ENCODE results near the gene C6orf89.

The C6orf89 gene

DNA sequence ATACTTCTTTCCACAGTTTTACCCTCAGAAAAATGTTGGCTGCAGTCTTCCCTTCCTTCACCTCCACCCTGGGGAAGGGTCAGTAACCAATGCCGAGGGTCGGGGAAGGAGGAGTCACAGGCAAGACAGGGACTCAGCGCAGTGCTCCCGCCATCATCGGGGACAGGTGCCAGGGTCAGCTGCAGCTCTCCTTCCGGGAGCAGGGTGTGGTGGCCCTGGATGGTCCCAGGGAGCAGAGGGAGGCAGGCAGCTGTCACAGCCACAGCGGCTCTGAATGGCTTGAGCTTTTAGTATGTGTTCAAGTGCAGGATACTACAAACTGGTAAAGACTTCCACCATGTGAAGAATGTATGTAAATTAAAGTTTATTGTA is 42.8 kb downstream of the C6orf89 start:
- Histone ChIP-seq H3K9ac (ENCODE audit: low read length) (no peak overlapping the region), H3K9me2 (ENCODE audit: low read depth, low read length) (no peaks in the 10 kb centered on the region), H3K27me3 (ENCODE audit: insufficient read depth, low read length) (no peaks in the 10 kb centered on the region), H3K27ac (ENCODE audit: low read depth, low read length, poor library complexity, severe bottlenecking) (no peak overlapping the region), H3K4me1 (ENCODE audit: insufficient read depth, low read length, severe bottlenecking) (no peaks in the 10 kb centered on the region), H3K79me2 (ENCODE audit: insufficient read depth, low read length) (no peaks in the 10 kb centered on the region), H2AFZ (ENCODE audit: low read length) (no peak overlapping the region), H3K9me3 (ENCODE audit: low read length) (no peaks in the 10 kb centered on the region), H4K20me1 (ENCODE audit: insufficient read depth, low read length) (no peaks in the 10 kb centered on the region), H3K4me2 (ENCODE audit: low read length) (no peak overlapping the region), H3K36me3 (ENCODE audit: insufficient read depth, low read length) (peaks cover 18% of the 10 kb centered on the region), H3K4me3 (ENCODE audit: low read depth, low read length, poor library complexity, severe bottlenecking) (no peak overlapping the region), H3F3A (ENCODE audit: insufficient read depth, low read length) (no peaks in the 10 kb centered on the region)
- TF ChIP-seq, protein P1, sequence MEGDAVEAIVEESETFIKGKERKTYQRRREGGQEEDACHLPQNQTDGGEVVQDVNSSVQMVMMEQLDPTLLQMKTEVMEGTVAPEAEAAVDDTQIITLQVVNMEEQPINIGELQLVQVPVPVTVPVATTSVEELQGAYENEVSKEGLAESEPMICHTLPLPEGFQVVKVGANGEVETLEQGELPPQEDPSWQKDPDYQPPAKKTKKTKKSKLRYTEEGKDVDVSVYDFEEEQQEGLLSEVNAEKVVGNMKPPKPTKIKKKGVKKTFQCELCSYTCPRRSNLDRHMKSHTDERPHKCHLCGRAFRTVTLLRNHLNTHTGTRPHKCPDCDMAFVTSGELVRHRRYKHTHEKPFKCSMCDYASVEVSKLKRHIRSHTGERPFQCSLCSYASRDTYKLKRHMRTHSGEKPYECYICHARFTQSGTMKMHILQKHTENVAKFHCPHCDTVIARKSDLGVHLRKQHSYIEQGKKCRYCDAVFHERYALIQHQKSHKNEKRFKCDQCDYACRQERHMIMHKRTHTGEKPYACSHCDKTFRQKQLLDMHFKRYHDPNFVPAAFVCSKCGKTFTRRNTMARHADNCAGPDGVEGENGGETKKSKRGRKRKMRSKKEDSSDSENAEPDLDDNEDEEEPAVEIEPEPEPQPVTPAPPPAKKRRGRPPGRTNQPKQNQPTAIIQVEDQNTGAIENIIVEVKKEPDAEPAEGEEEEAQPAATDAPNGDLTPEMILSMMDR (IDR thresholded peaks at IDR 0.05; ENCODE audit: low read length): no peak
- TF ChIP-seq EZH2 (IDR thresholded peaks at IDR 0.05; ENCODE audit: borderline replicate concordance, low read length): no peak

DNA sequence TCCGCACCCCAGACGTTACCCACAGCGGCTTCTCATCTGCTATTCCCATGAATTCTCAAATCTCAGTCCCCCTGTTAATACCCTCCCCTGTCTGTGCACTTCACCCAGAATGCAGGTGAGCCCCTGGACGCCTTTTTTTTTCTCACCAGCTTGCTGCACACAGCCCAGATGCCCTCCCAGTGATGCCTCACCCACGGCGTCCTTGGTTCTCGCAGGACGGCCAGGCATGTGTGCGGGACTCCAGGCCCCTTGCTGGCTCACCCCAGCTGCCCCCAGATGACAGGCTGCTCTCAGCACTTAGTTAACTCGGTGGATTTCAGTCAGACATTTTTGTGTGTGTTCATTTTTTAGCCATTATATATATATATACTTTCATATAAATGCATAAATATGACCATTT is 43.4 kb downstream of the C6orf89 start:
- no peak overlapping the region for H3K9ac ChIP-seq (ENCODE audit: low read length)
- H3F3A ChIP-seq (ENCODE audit: insufficient read depth, low read length): no peaks in the 10 kb centered on the region
- no peak overlapping the region for H3K27ac ChIP-seq (ENCODE audit: low read depth, low read length, poor library complexity, severe bottlenecking)
- H3K27me3 ChIP-seq (ENCODE audit: insufficient read depth, low read length): no peaks in the 10 kb centered on the region
- H3K9me3 ChIP-seq (ENCODE audit: low read length): no peaks in the 10 kb centered on the region
- H4K20me1 ChIP-seq (ENCODE audit: insufficient read depth, low read length): no peaks in the 10 kb centered on the region
- no peak overlapping the region for H3K4me3 ChIP-seq (ENCODE audit: low read depth, low read length, poor library complexity, severe bottlenecking)
- TF ChIP-seq, protein P1 (IDR thresholded peaks at IDR 0.05; ENCODE audit: low read length): no peak
- no peak for TF ChIP-seq EZH2 (IDR thresholded peaks at IDR 0.05; ENCODE audit: borderline replicate concordance, low read length)
- H3K4me1 ChIP-seq (ENCODE audit: insufficient read depth, low read length, severe bottlenecking): no peaks in the 10 kb centered on the region
- no peaks in the 10 kb centered on the region for H3K9me2 ChIP-seq (ENCODE audit: low read depth, low read length)
- H3K79me2 ChIP-seq (ENCODE audit: insufficient read depth, low read length): no peaks in the 10 kb centered on the region
- H3K36me3 ChIP-seq (ENCODE audit: insufficient read depth, low read length): peaks cover 15% of the 10 kb centered on the region
- no peak overlapping the region for H2AFZ ChIP-seq (ENCODE audit: low read length)
- H3K4me2 ChIP-seq (ENCODE audit: low read length): no peak overlapping the region

DNA sequence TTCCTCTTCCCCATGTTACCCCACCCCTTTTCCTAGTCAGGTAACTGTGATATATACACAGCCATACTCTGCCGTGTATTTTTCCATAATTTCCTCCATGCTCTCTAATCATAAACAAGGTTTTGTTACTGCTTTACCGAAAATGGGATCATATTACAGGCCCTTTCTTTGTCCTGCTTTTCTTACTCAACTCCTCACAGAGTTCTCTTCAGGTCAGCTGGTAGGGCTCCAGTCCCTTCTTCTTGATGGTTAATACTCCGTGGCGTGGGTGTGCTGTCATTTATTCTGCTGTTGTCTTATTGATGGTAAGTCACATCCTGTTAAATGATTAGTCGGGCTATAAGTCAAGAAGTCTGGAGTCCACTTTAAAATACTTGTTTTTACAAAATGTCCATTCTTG is 43.9 kb downstream of the C6orf89 start:
- H3K27me3 ChIP-seq (ENCODE audit: insufficient read depth, low read length): no peaks in the 10 kb centered on the region
- H3K36me3 ChIP-seq (ENCODE audit: insufficient read depth, low read length): peaks cover 11% of the 10 kb centered on the region
- TF ChIP-seq, protein P1 (IDR thresholded peaks at IDR 0.05; ENCODE audit: low read length): no peak
- no peak for TF ChIP-seq EZH2 (IDR thresholded peaks at IDR 0.05; ENCODE audit: borderline replicate concordance, low read length)
- H3K4me1 ChIP-seq (ENCODE audit: insufficient read depth, low read length, severe bottlenecking): no peaks in the 10 kb centered on the region
- H3K79me2 ChIP-seq (ENCODE audit: insufficient read depth, low read length): no peaks in the 10 kb centered on the region
- H2AFZ ChIP-seq (ENCODE audit: low read length): no peak overlapping the region
- no peak overlapping the region for H3K4me2 ChIP-seq (ENCODE audit: low read length)
- no peaks in the 10 kb centered on the region for H4K20me1 ChIP-seq (ENCODE audit: insufficient read depth, low read length)
- no peak overlapping the region for H3K9ac ChIP-seq (ENCODE audit: low read length)
- H3K9me3 ChIP-seq (ENCODE audit: low read length): no peaks in the 10 kb centered on the region
- no peaks in the 10 kb centered on the region for H3F3A ChIP-seq (ENCODE audit: insufficient read depth, low read length)
- H3K4me3 ChIP-seq (ENCODE audit: low read depth, low read length, poor library complexity, severe bottlenecking): no peak overlapping the region
- no peak overlapping the region for H3K27ac ChIP-seq (ENCODE audit: low read depth, low read length, poor library complexity, severe bottlenecking)
- no peaks in the 10 kb centered on the region for H3K9me2 ChIP-seq (ENCODE audit: low read depth, low read length)

Data from OCI-LY1 (cell line).